Mesendoderm (in vitro differentiated cells): Measurements from ENCODE around the gene KRTCAP2.

Source experiments
- DNase-seq: peaks from one replicate; pipeline ENCODE4 v3.0.0; 2013
- H2AK5ac ChIP-seq: 2 replicates; pipeline ENCODE4 v1.6.1; 2013; ENCODE audit warnings: low read length, inconsistent platforms
- H2BK120ac ChIP-seq: 2 replicates; pipeline ENCODE4 v1.6.1; 2013; ENCODE audit warnings: low read depth, mild to moderate bottlenecking, low read length, moderate library complexity, mixed read lengths
- H2BK15ac ChIP-seq: replicated peaks from 2 replicates; pipeline ENCODE4 v1.6.1; 2013; ENCODE audit warnings: low read depth, mild to moderate bottlenecking, moderate library complexity
- H2BK5ac ChIP-seq: 2 replicates; pipeline ENCODE4 v1.6.1; 2013; ENCODE audit warnings: low read length, inconsistent platforms
- H3K18ac ChIP-seq: 2 replicates; pipeline ENCODE4 v1.6.1; 2013; ENCODE audit warnings: mild to moderate bottlenecking, low read length, mixed read lengths
- H3K23ac ChIP-seq: one replicate; pipeline ENCODE4 v1.6.1; 2013; ENCODE audit warnings: low read length
- H3K27ac ChIP-seq: 2 replicates; pipeline ENCODE4 v1.5.1; 2013; ENCODE audit warnings: low read depth, mild to moderate bottlenecking, inconsistent platforms, low read length, moderate library complexity
- H3K27me3 ChIP-seq: 2 replicates; pipeline ENCODE4 v1.6.1; 2013; ENCODE audit warnings: low read length, control low read depth, mild to moderate bottlenecking, inconsistent platforms; ENCODE audit not compliant: insufficient read depth, poor library complexity
- H3K36me3 ChIP-seq: 2 replicates; pipeline ENCODE4 v1.6.1; 2013; ENCODE audit warnings: low read length, inconsistent platforms; ENCODE audit not compliant: control insufficient read depth, insufficient read depth
- H3K4ac ChIP-seq: one replicate; pipeline ENCODE4 v1.6.1; 2013; ENCODE audit warnings: low read depth, mild to moderate bottlenecking, low read length, moderate library complexity
- H3K4me1 ChIP-seq: 2 replicates; pipeline ENCODE4 v1.6.1; 2013; ENCODE audit warnings: low read depth, low read length, inconsistent platforms; ENCODE audit not compliant: control insufficient read depth
- H3K4me2 ChIP-seq: 2 replicates; pipeline ENCODE4 v1.6.1; 2013; ENCODE audit warnings: low read length
- H3K4me3 ChIP-seq: 2 replicates; pipeline ENCODE4 v1.5.1; 2013; ENCODE audit warnings: mild to moderate bottlenecking, low read length
- H3K56ac ChIP-seq: one replicate; pipeline ENCODE4 v1.6.1; 2013; ENCODE audit warnings: low read length
- H3K79me1 ChIP-seq: 2 replicates; pipeline ENCODE4 v1.6.1; 2013; ENCODE audit warnings: low read length, inconsistent platforms
- H3K79me2 ChIP-seq: 2 replicates; pipeline ENCODE4 v1.6.1; 2013; ENCODE audit warnings: mild to moderate bottlenecking, low read length; ENCODE audit not compliant: control insufficient read depth, insufficient read depth
- H3K9ac ChIP-seq: 2 replicates; pipeline ENCODE4 v1.6.1; 2013; ENCODE audit warnings: low read length, inconsistent platforms
- H4K5ac ChIP-seq: one replicate; pipeline ENCODE4 v1.6.1; 2013; ENCODE audit warnings: low read length
- H4K8ac ChIP-seq: one replicate; pipeline ENCODE4 v1.6.1; 2013; ENCODE audit warnings: low read depth, mild to moderate bottlenecking, control low read depth, low read length, moderate library complexity
- WGBS: extraction: QIAGEN DNeasy Blood & Tissue Kit; methylation state at CpG from one replicate; pipeline ENCODE4 v1.1.7; 2013; ENCODE audit warnings: low lambda C conversion rate, missing lambda C conversion rate; ENCODE audit not compliant: insufficient coverage; ENCODE audit errors: extremely low coverage; 5-methylcytosine and 5-hydroxymethylcytosine counted together

Gene KRTCAP2

GRCh38 chr1:155202198-155202597 is 29.1 kb upstream of the KRTCAP2 start:
- H3K4me3 ChIP-seq: no peak overlapping the region
- H3K27me3 ChIP-seq: no peaks in the 10 kb centered on the region
- H2BK120ac ChIP-seq: no peak overlapping the region
- no peak overlapping the region for H3K23ac ChIP-seq
- no CpG with 5 or more reads among the region's 7 CpGs for WGBS
- H3K9ac ChIP-seq: no peak overlapping the region
- H2BK15ac ChIP-seq: no peak overlapping the region
- H2AK5ac ChIP-seq: no peak overlapping the region
- peaks cover 2% of the 10 kb centered on the region for H3K4me1 ChIP-seq
- no peak overlapping the region for H4K5ac ChIP-seq
- H3K4ac ChIP-seq: no peak overlapping the region
- no peak overlapping the region for H4K8ac ChIP-seq
- no peak overlapping the region for H3K56ac ChIP-seq
- no peak overlapping the region for H3K18ac ChIP-seq
- no peak for DNase-seq
- peaks cover 1% of the 10 kb centered on the region for H3K36me3 ChIP-seq
- H3K27ac ChIP-seq: no peak overlapping the region
- no peaks in the 10 kb centered on the region for H3K79me2 ChIP-seq
- H3K79me1 ChIP-seq: no peaks in the 10 kb centered on the region
- no peak overlapping the region for H2BK5ac ChIP-seq
- no peak overlapping the region for H3K4me2 ChIP-seq

- Histone ChIP-seq H3K4me3 (no peak overlapping the region), H3K56ac (no peak overlapping the region), H2BK5ac (no peak overlapping the region), H3K9ac (no peak overlapping the region), H4K5ac (no peak overlapping the region), H3K18ac (no peak overlapping the region), H2AK5ac (no peak overlapping the region), H3K4ac (no peak overlapping the region), H3K27me3 (no peaks in the 10 kb centered on the region), H3K36me3 (peaks cover 1% of the 10 kb centered on the region), H3K79me2 (peaks cover 5% of the 10 kb centered on the region), H3K4me1 (peaks cover 3% of the 10 kb centered on the region), H3K23ac (no peak overlapping the region), H3K27ac (no peak overlapping the region), H3K4me2 (no peak overlapping the region), H3K79me1 (no peaks in the 10 kb centered on the region), H4K8ac (no peak overlapping the region), H2BK15ac (no peak overlapping the region), H2BK120ac (no peak overlapping the region)
- DNase-seq: no peak
- WGBS: no CpG with 5 or more reads among the region's 5 CpGs
These were observed 27.8 kb upstream of the KRTCAP2 start for GRCh38 chr1:155200920-155201319.

- Histone ChIP-seq H4K8ac (no peak overlapping the region), H3K9ac (no peak overlapping the region), H2BK5ac (no peak overlapping the region), H3K79me2 (peaks cover 13% of the 10 kb centered on the region), H3K4me3 (no peak overlapping the region), H3K56ac (no peak overlapping the region), H3K4me2 (no peak overlapping the region), H2BK120ac (no peak overlapping the region), H3K4me1 (peaks cover 4% of the 10 kb centered on the region), H2BK15ac (no peak overlapping the region), H3K79me1 (no peaks in the 10 kb centered on the region), H4K5ac (no peak overlapping the region), H3K18ac (no peak overlapping the region), H3K27ac (no peak overlapping the region), H2AK5ac (no peak overlapping the region), H3K23ac (no peak overlapping the region), H3K27me3 (no peaks in the 10 kb centered on the region), H3K4ac (no peak overlapping the region), H3K36me3 (peaks cover 1% of the 10 kb centered on the region)
- no peak for DNase-seq
- whole genome bisulfite sequencing: no CpG with 5 or more reads among the region's 4 CpGs
These were observed 26.7 kb upstream of the KRTCAP2 start for GRCh38 chr1:155199792-155200191.

GRCh38 chr1:155198547-155198906 is 25.4 kb upstream of the KRTCAP2 start:
- Histone ChIP-seq H4K8ac (no peak overlapping the region), H2AK5ac (no peak overlapping the region), H2BK15ac (no peak overlapping the region), H2BK120ac (no peak overlapping the region), H3K18ac (no peak overlapping the region), H3K23ac (no peak overlapping the region), H2BK5ac (no peak overlapping the region), H3K9ac (no peak overlapping the region), H3K4me2 (no peak overlapping the region), H3K36me3 (peaks cover 1% of the 10 kb centered on the region), H3K27me3 (no peaks in the 10 kb centered on the region), H3K79me1 (no peaks in the 10 kb centered on the region), H3K4ac (no peak overlapping the region), H3K4me3 (no peak overlapping the region), H4K5ac (no peak overlapping the region), H3K27ac (no peak overlapping the region), H3K79me2 (peaks cover 13% of the 10 kb centered on the region), H3K4me1 (peaks cover 5% of the 10 kb centered on the region), H3K56ac (no peak overlapping the region)
- no CpG with 5 or more reads among the region's 3 CpGs for WGBS
- DNase-seq: no peak

GRCh38 chr1:155197901-155198546 is 24.9 kb upstream of the KRTCAP2 start:
- Histone ChIP-seq H3K4me1 (peaks cover 5% of the 10 kb centered on the region), H2BK5ac (no peak overlapping the region), H3K18ac (no peak overlapping the region), H3K27me3 (no peaks in the 10 kb centered on the region), H3K9ac (no peak overlapping the region), H2BK120ac (no peak overlapping the region), H3K79me1 (no peaks in the 10 kb centered on the region), H2BK15ac (no peak overlapping the region), H3K79me2 (peaks cover 13% of the 10 kb centered on the region), H3K56ac (no peak overlapping the region), H3K4me2 (no peak overlapping the region), H3K36me3 (peaks cover 1% of the 10 kb centered on the region), H2AK5ac (no peak overlapping the region), H3K23ac (no peak overlapping the region), H4K5ac (no peak overlapping the region), H3K4me3 (no peak overlapping the region), H4K8ac (no peak overlapping the region), H3K4ac (no peak overlapping the region), H3K27ac (no peak overlapping the region)
- WGBS: no CpG with 5 or more reads among the region's 15 CpGs
- no peak for DNase-seq
